Left ventricle myocardium inferior (tissue), 1 donor: Measurements from ENCODE around the gene SLC2A4RG. TPM values are rescaled to one million over a fixed set of nuclear protein-coding genes. Genes with fewer than 3 reads are reported as not detected.

ENCODE experiments used
- DNase-seq: peaks from one replicate; pipeline ENCODE4 v3.0.0-alpha.2; 2020
- H3K27ac ChIP-seq: fragments of 200-600 bp; replicated peaks from 2 replicates; pipeline ENCODE4 v1.8.0; 2021
- H3K27me3 ChIP-seq: fragments of 200-600 bp; 2 replicates; pipeline ENCODE4 v1.8.0; 2021; ENCODE audit warnings: low read depth
- H3K36me3 ChIP-seq: fragments of 200-600 bp; 2 replicates; pipeline ENCODE4 v1.8.0; 2021
- H3K4me1 ChIP-seq: fragments of 200-600 bp; 2 replicates; pipeline ENCODE4 v1.8.0; 2021
- H3K4me3 ChIP-seq: fragments of 200-600 bp; 2 replicates; pipeline ENCODE4 v1.8.0; 2021; ENCODE audit warnings: mild to moderate bottlenecking, moderate library complexity
- H3K9me3 ChIP-seq: fragments of 200-600 bp; replicated peaks from 2 replicates; pipeline ENCODE4 v1.8.0; 2021
- CTCF ChIP-seq: fragments of 200-600 bp; IDR thresholded peaks from 2 replicates; pipeline ENCODE4 v1.8.0; 2021; ENCODE audit warnings: antibody characterized with exemption, mild to moderate bottlenecking, borderline replicate concordance
- intact Hi-C: fragments of 100-400 bp; cut with micrococcal nuclease; formaldehyde crosslinking; loops from one replicate; pipeline ENCODE4 v1.11.0; 2022
- total RNA-seq: library from RNA; stranded (reverse); fragmentation: NEBNext Ultra II Directional; extraction: Animal tissue kit (Norgen Biotek cat#: 25700); gene quantifications from one replicate; pipeline ENCODE4 v1.2.1, GENCODE V29; 2021
- donor health status: DM: no; HTN: yes; CAD: no; lungs with severe emphysema.

SLC2A4RG gene
- total RNA-seq, 1 donor from 2014 or later: 79.2 TPM

GRCh38 chr20:63736893-63737694, 2.5 kb upstream of the SLC2A4RG start:
- no peak overlapping the region for H3K27ac ChIP-seq
- H3K4me1 ChIP-seq: peaks cover 43% of the 10 kb centered on the region
- no peak for DNase-seq

GRCh38 chr20:63737695-63737944, 2.0 kb upstream of the SLC2A4RG start:
- Histone ChIP-seq H3K4me1 (peaks cover 48% of the 10 kb centered on the region), H3K4me3 (peak overlapping the region; percentile 78), H3K9me3 (no peaks in the 10 kb centered on the region), H3K36me3 (peaks cover 42% of the 10 kb centered on the region), H3K27me3 (no peaks in the 10 kb centered on the region), H3K27ac (no peak overlapping the region)
- intact Hi-C loops: no loop called here
- no peak for DNase-seq
- TF ChIP-seq CTCF: no peak

More at GRCh38 chr20:63736893-63737694, 2.5 kb upstream of the SLC2A4RG start:
- H3K9me3 ChIP-seq: no peaks in the 10 kb centered on the region
- intact Hi-C loops: no loop called here
- TF ChIP-seq CTCF: no peak
- H3K27me3 ChIP-seq: no peaks in the 10 kb centered on the region
- peak overlapping the region; percentile 78 for H3K4me3 ChIP-seq
- H3K36me3 ChIP-seq: peaks cover 37% of the 10 kb centered on the region

GRCh38 chr20:63737945-63738686, 1.5 kb upstream of the SLC2A4RG start:
- Histone ChIP-seq H3K9me3 (no peaks in the 10 kb centered on the region), H3K27ac (peak overlapping the region; percentile 98), H3K27me3 (no peaks in the 10 kb centered on the region), H3K4me3 (peak overlapping the region; percentile 78), H3K36me3 (peaks cover 47% of the 10 kb centered on the region), H3K4me1 (peaks cover 51% of the 10 kb centered on the region)
- no peak for TF ChIP-seq CTCF
- no peak for DNase-seq
- intact Hi-C loops: no loop called here

GRCh38 chr20:63738687-63739129, 868 bp upstream of the SLC2A4RG start:
- TF ChIP-seq CTCF: no peak
- Histone ChIP-seq H3K27ac (peak overlapping the region; percentile 98), H3K4me3 (peak overlapping the region; percentile 78), H3K9me3 (no peaks in the 10 kb centered on the region), H3K27me3 (no peaks in the 10 kb centered on the region), H3K4me1 (peaks cover 51% of the 10 kb centered on the region), H3K36me3 (peaks cover 47% of the 10 kb centered on the region)
- intact Hi-C loops: no loop called here
- DNase-seq: peak; percentile 77

GRCh38 chr20:63740070-63740626, 572 bp downstream of the SLC2A4RG start:
- H3K4me3 ChIP-seq: peak overlapping the region; percentile 81
- TF ChIP-seq CTCF: no peak
- H3K4me1 ChIP-seq: peaks cover 51% of the 10 kb centered on the region
- intact Hi-C loops: no loop called here
- no peaks in the 10 kb centered on the region for H3K9me3 ChIP-seq
- H3K36me3 ChIP-seq: peaks cover 45% of the 10 kb centered on the region
- peak overlapping the region; percentile 94 for H3K27ac ChIP-seq
- no peaks in the 10 kb centered on the region for H3K27me3 ChIP-seq
- peak; percentile 55 for DNase-seq
